NCI-H2107 treated with DMSO at 0.1 percent for 48 hours (cell line): ENCODE data around the gene CIB4.

Experiments
- DNase-seq: peaks from one replicate; lab custom pipeline; 2025; ENCODE audit not compliant: unreplicated experiment; lab: John Stamatoyannopoulos, UW

The CIB4 gene

GRCh38 chr2:26532301-26533250, 108.6 kb downstream of the CIB4 start:
- no peak for DNase-seq
